Central memory CD4-positive, alpha-beta T cell (primary cell): Measurements from ENCODE around the gene RIN2.
"Not testable (repeated sequence)": the region's sequence is repeated elsewhere in the genome, so short reads cannot be mapped to it uniquely, and the experiment has no call there.

Source experiments
- DNase-seq: peaks from one replicate; pipeline ENCODE4 v3.0.0; 2022

The RIN2 gene

GRCh38 chr20:19791887-19792286 is 33.8 kb downstream of the RIN2 start:
- DNase-seq, result no peak

- DNase-seq, result no peak
These were observed 35.7 kb downstream of the RIN2 start for GRCh38 chr20:19793716-19794115.

- DNase-seq, result no peak
These were observed 36.9 kb downstream of the RIN2 start for GRCh38 chr20:19794941-19795340.

- DNase-seq, result no peak
These were observed 41.3 kb downstream of the RIN2 start for GRCh38 chr20:19799325-19799724.

GRCh38 chr20:19802099-19802491 is 44.0 kb downstream of the RIN2 start:
- DNase-seq, result no peak

- DNase-seq, result no peak
These were observed 44.6 kb downstream of the RIN2 start for GRCh38 chr20:19802492-19803158.

- not testable (repeated sequence) for DNase-seq
These were observed 48.2 kb downstream of the RIN2 start for GRCh38 chr20:19806276-19806675.

GRCh38 chr20:19806806-19807190 is 48.7 kb downstream of the RIN2 start:
- no peak for DNase-seq

GRCh38 chr20:19807191-19807945 is 49.3 kb downstream of the RIN2 start:
- no peak for DNase-seq
